ENCODE results near the gene TRABD2A. TPM values are rescaled to one million over a fixed set of nuclear protein-coding genes. Genes with fewer than 3 reads are reported as not detected.
A peak's percentile ranks its signal among the peaks of the same experiment; 100 is the strongest.
"Not testable (repeated sequence)": the region's sequence is repeated elsewhere in the genome, so short reads cannot be mapped to it uniquely, and the experiment has no call there.

The TRABD2A gene
- total and polyA plus RNA-seq, 8 donors, result 0.29 to 109 (median 0.58) TPM; not detected in 1

DNA sequence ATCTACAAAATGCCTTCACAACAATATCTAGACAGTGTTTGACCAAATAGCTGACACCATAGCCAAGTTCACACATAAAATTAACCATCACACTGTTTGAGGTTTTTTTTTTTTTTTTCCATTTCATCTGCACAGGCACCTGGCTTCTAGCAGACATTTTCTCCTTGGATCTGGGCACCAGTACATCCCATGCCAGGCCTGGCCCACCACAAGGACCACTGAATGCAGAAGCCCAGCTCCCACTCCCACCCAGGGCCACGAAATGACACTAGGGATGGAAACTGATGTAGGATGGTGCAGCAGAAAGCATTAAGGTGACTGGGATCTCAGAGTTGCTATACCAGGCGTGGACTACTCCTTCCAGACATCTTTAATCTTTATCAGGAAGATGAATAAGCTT lies 37.5 kb upstream of the TRABD2A start:
- no peak for DNase-seq
- TF ChIP-seq POLR2A (IDR thresholded peaks at IDR 0.05) (no peak), EP300 (IDR thresholded peaks at IDR 0.05) (no peak)
- Histone ChIP-seq H3K36me3 (no peaks in the 10 kb centered on the region), H3K27ac (peak overlapping the region in 2 of 5 donors; percentile 75 to 90), H3K9me3 (no peaks in the 10 kb centered on the region), H3K4me1 (peaks cover 0 to 8% (median 4%) of the 10 kb centered on the region in 4 donors), H3K27me3 (no peaks in the 10 kb centered on the region), H3K4me3 (no peak overlapping the region)
- intact Hi-C loops (cut with DNase I; ENCODE audit: low total_unique reads), result no loop called here
- WGBS, 5 donors, result 67 to 80% (median 74%) methylated on average over 2 of the region's 2 CpGs

DNA sequence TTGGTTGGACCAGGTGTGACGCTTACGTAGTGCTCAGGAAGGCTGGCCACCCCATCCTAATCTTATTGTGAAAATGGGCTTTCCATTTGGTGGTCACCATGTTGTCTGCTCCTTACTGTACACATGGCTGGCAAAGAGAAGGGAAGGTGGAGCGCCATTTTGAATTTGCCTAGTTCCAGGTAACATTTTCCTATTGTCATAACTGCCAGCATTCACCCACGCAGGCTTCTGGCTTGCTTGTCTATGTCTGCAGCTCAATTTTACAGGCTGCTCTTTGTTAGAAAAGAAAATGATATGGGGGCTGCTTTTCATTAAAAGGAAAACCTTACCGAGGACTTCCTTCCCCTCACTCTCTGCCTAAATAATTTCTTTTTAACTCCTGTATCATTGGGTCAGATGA lies 36.9 kb upstream of the TRABD2A start:
- H3K36me3 ChIP-seq; intact Hi-C loops (cut with DNase I; ENCODE audit: low total_unique reads); H3K27me3 ChIP-seq; H3K4me3 ChIP-seq; DNase-seq; H3K27ac ChIP-seq; H3K9me3 ChIP-seq; H3K4me1 ChIP-seq: not testable (repeated sequence)
- WGBS, 5 donors, result 87 to 93% (median 90%) methylated on average over 5 of the region's 5 CpGs

DNA sequence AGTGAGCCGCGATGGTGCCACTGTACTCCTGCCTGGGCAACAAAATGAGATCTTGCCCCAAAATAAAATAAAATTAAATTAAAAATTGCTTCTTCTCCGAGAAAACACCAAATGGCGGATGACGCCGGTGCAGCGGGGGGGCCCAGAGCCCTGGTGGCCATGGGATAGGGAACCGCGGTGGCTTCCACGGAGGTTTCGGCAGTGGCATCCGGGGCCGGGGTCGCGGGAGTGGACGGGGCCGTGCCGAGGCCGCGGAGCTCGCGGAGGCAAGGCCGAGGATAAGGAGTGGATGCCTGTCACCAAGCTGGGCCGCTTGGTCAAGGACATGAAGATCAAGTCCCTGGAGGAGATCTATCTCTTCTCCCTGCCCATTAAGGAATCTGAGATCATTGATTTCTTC lies 34.8 kb upstream of the TRABD2A start:
- H3K36me3 ChIP-seq; DNase-seq; H3K4me3 ChIP-seq; H3K4me1 ChIP-seq; H3K27ac ChIP-seq; H3K27me3 ChIP-seq; intact Hi-C loops (cut with DNase I; ENCODE audit: low total_unique reads); H3K9me3 ChIP-seq: not testable (repeated sequence)
- 96 to 98% (median 97%) methylated on average over 23 to 24 of the region's 24 CpGs for WGBS, 5 donors

DNA sequence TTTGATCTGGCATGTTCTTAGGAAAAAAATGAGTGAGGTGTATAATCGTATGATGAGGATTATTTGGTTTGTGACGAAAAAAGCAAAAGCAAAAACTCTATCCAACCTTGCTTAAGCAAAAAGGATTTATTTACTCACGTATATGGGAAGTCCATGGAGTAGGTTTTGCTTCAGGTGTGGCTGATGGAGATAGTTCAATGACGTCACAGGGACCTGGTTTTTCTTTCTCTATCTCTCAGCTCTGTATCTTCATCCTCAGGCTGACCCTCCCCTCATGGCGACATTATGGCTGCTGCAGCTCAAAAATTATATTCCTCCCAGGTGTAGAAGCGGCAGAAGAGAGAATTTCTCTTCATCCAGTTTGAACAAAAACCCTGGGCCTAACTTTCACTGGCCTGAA lies 33.5 kb upstream of the TRABD2A start:
- no peaks in the 10 kb centered on the region for H3K27me3 ChIP-seq
- no peak overlapping the region for H3K4me3 ChIP-seq
- TF ChIP-seq, protein P1, sequence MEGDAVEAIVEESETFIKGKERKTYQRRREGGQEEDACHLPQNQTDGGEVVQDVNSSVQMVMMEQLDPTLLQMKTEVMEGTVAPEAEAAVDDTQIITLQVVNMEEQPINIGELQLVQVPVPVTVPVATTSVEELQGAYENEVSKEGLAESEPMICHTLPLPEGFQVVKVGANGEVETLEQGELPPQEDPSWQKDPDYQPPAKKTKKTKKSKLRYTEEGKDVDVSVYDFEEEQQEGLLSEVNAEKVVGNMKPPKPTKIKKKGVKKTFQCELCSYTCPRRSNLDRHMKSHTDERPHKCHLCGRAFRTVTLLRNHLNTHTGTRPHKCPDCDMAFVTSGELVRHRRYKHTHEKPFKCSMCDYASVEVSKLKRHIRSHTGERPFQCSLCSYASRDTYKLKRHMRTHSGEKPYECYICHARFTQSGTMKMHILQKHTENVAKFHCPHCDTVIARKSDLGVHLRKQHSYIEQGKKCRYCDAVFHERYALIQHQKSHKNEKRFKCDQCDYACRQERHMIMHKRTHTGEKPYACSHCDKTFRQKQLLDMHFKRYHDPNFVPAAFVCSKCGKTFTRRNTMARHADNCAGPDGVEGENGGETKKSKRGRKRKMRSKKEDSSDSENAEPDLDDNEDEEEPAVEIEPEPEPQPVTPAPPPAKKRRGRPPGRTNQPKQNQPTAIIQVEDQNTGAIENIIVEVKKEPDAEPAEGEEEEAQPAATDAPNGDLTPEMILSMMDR (IDR thresholded peaks at IDR 0.05), result no peak
- no peak for TF ChIP-seq POLR2A (IDR thresholded peaks at IDR 0.05)
- DNase-seq, result no peak
- intact Hi-C loops (cut with DNase I; ENCODE audit: low total_unique reads), result no loop called here
- WGBS, 5 donors, result 81 to 90% (median 84%) methylated on average over 6 of the region's 6 CpGs
- no peak overlapping the region for H3K27ac ChIP-seq
- H3K36me3 ChIP-seq, result no peaks in the 10 kb centered on the region
- no peaks in the 10 kb centered on the region for H3K4me1 ChIP-seq
- H3K9me3 ChIP-seq, result no peaks in the 10 kb centered on the region

DNA sequence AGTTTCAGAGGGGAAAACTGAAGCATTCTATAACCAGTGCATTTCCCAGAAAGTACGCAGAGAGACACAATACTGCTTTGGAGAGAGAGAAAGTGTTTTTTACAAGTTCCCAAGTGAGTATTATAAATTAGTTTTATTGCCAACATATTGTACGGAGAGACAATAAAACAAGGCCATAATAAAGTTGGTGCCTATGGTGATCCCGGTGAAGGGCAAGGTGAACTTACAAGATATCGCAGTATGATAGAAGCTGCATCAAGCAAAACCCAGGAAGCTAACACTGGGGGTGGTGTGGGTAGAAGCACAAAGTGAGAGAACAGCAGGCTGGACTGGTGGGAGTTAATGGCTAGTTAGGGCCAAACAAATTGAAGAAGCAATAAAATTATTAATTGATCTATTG lies 32.1 kb upstream of the TRABD2A start:
- 88 to 99% (median 95%) methylated on average over 4 of the region's 4 CpGs for WGBS, 5 donors
- intact Hi-C loops (cut with DNase I; ENCODE audit: low total_unique reads), result no loop called here
- no peaks in the 10 kb centered on the region for H3K27me3 ChIP-seq

DNA sequence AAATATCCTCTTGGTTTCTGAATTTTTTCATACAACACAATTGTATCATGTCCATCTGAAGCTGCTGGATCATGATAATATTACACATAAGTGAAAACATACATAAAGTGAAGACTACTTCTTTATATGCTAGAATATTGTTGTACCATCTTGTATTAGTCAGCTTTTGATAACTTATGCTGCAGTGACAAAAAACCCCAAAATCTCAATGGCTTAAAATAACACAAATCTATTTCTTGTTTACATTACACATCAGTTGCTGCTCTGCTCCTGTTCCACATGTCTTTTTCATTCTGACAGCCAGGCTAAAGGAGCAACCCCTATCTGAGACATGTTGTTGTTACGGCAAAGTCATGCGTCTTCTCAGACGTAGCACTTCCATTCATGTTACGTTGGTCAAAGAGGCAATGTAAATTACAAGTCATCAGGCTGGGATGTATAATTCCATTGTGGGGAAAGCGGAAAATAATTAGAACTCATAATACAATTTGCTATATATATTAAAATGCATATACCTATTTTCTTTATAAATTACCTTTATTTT lies 30.3 kb upstream of the TRABD2A start:
- 96 to 98% (median 97%) methylated on average over 5 of the region's 5 CpGs for WGBS, 5 donors

More for the DNA sequence above, 32.1 kb upstream of the TRABD2A start:
- Histone ChIP-seq H3K27ac (no peak overlapping the region), H3K9me3 (no peaks in the 10 kb centered on the region), H3K36me3 (no peaks in the 10 kb centered on the region), H3K4me1 (peaks cover 0 to 7% (median 5%) of the 10 kb centered on the region in 4 donors), H3K4me3 (no peak overlapping the region)
- no peak for DNase-seq
- TF ChIP-seq POLR2AphosphoS5 (IDR thresholded peaks at IDR 0.05) (no peak), EP300 (IDR thresholded peaks at IDR 0.05) (no peak), POLR2A (IDR thresholded peaks at IDR 0.05) (no peak)
- TF ChIP-seq, protein P1 (IDR thresholded peaks at IDR 0.05), result no peak

More for the DNA sequence above, 30.3 kb upstream of the TRABD2A start:
- Histone ChIP-seq H3K4me3 (no peak overlapping the region), H3K36me3 (no peaks in the 10 kb centered on the region), H3K9me3 (no peaks in the 10 kb centered on the region), H3K27me3 (no peaks in the 10 kb centered on the region), H3K4me1 (peaks cover 7 to 21% (median 17%) of the 10 kb centered on the region in 4 donors), H3K27ac (no peak overlapping the region)
- no peak for DNase-seq
- intact Hi-C loops (cut with DNase I; ENCODE audit: low total_unique reads), result no loop called here
- TF ChIP-seq POLR2AphosphoS5 (IDR thresholded peaks at IDR 0.05) (no peak), EP300 (IDR thresholded peaks at IDR 0.05) (no peak), POLR2A (IDR thresholded peaks at IDR 0.05) (no peak)
- TF ChIP-seq, protein P1 (IDR thresholded peaks at IDR 0.05), result no peak

Data from stomach (tissue), 9 donors.